Osteocyte (in vitro differentiated cells): Measurements from ENCODE around the gene CDH20. TPM values are rescaled to one million over a fixed set of nuclear protein-coding genes. Genes with fewer than 3 reads are reported as not detected.

Source experiments
- DNase-seq: peaks from one replicate; pipeline ENCODE4 v3.0.0; 2021; ENCODE audit warnings: mixed read lengths; ENCODE audit not compliant: unreplicated experiment; ENCODE audit errors: extremely low spot score
- H3K27ac Mint-ChIP-seq: one replicate; pipeline ENCODE4 v1.8.0; 2021; ENCODE audit warnings: mild to moderate bottlenecking, mixed read lengths; ENCODE audit not compliant: unreplicated experiment
- H3K27me3 Mint-ChIP-seq: one replicate; pipeline ENCODE4 v1.8.0; 2021; ENCODE audit warnings: mixed read lengths; ENCODE audit not compliant: unreplicated experiment
- H3K36me3 Mint-ChIP-seq: one replicate; pipeline ENCODE4 v1.8.0; 2021; ENCODE audit warnings: mixed read lengths; ENCODE audit not compliant: unreplicated experiment
- H3K4me1 Mint-ChIP-seq: one replicate; pipeline ENCODE4 v1.8.0; 2021; ENCODE audit warnings: mixed read lengths; ENCODE audit not compliant: unreplicated experiment
- H3K4me3 Mint-ChIP-seq: one replicate; pipeline ENCODE4 v1.8.0; 2021; ENCODE audit warnings: mild to moderate bottlenecking, moderate library complexity, mixed read lengths; ENCODE audit not compliant: unreplicated experiment
- H3K9me3 Mint-ChIP-seq: one replicate; pipeline ENCODE4 v1.8.0; 2021; ENCODE audit warnings: mixed read lengths; ENCODE audit not compliant: unreplicated experiment
- CTCF ChIP-seq: fragments of 200-600 bp; sonication (generic); IDR thresholded peaks from 2 replicates; pipeline ENCODE4 v1.5.0; 2021; ENCODE audit warnings: antibody characterized with exemption, mild to moderate bottlenecking, moderate library complexity
- total RNA-seq: library from RNA; stranded (reverse); gene quantifications from 2 replicates; pipeline ENCODE4 v1.2.1, GENCODE V29; 2021

Gene CDH20
- total RNA-seq, 1 donor from 2014 or later: not detected

- no peak for DNase-seq
- TF ChIP-seq CTCF: no peak
- Mint-ChIP-seq H3K36me3 (no peaks in the 10 kb centered on the region), H3K27ac (no peak overlapping the region), H3K9me3 (no peaks in the 10 kb centered on the region), H3K4me1 (no peaks in the 10 kb centered on the region), H3K4me3 (no peak overlapping the region), H3K27me3 (peaks cover 60% of the 10 kb centered on the region)
These were observed 37.9 kb downstream of the CDH20 start for GRCh38 chr18:61371111-61371510.

- H3K36me3 Mint-ChIP-seq: no peaks in the 10 kb centered on the region
These were observed 46.6 kb downstream of the CDH20 start for GRCh38 chr18:61379827-61380226.

GRCh38 chr18:61388010-61388409 lies 54.8 kb downstream of the CDH20 start:
- Mint-ChIP-seq H3K27ac (no peak overlapping the region), H3K4me3 (no peak overlapping the region), H3K4me1 (no peaks in the 10 kb centered on the region), H3K27me3 (peaks cover 24% of the 10 kb centered on the region), H3K36me3 (no peaks in the 10 kb centered on the region), H3K9me3 (no peaks in the 10 kb centered on the region)
- DNase-seq: no peak
- TF ChIP-seq CTCF: no peak

More at GRCh38 chr18:61379827-61380226, 46.6 kb downstream of the CDH20 start:
- no peak for DNase-seq
- Mint-ChIP-seq H3K27me3 (peaks cover 36% of the 10 kb centered on the region), H3K4me1 (no peaks in the 10 kb centered on the region), H3K4me3 (no peak overlapping the region), H3K27ac (no peak overlapping the region), H3K9me3 (no peaks in the 10 kb centered on the region)
- TF ChIP-seq CTCF: no peak

GRCh38 chr18:61394983-61395382 lies 61.8 kb downstream of the CDH20 start:
- Mint-ChIP-seq H3K27ac (no peak overlapping the region), H3K9me3 (no peaks in the 10 kb centered on the region), H3K27me3 (peaks cover 9% of the 10 kb centered on the region), H3K36me3 (no peaks in the 10 kb centered on the region), H3K4me3 (no peak overlapping the region), H3K4me1 (peaks cover 16% of the 10 kb centered on the region)
- no peak for TF ChIP-seq CTCF
- DNase-seq: no peak

GRCh38 chr18:61397222-61397621 lies 64.0 kb downstream of the CDH20 start:
- peaks cover 3% of the 10 kb centered on the region for H3K27me3 Mint-ChIP-seq
- H3K27ac Mint-ChIP-seq: no peak overlapping the region
- no peak for TF ChIP-seq CTCF
- H3K4me1 Mint-ChIP-seq: peaks cover 37% of the 10 kb centered on the region
- no peaks in the 10 kb centered on the region for H3K9me3 Mint-ChIP-seq
- no peak overlapping the region for H3K4me3 Mint-ChIP-seq
- H3K36me3 Mint-ChIP-seq: no peaks in the 10 kb centered on the region
- no peak for DNase-seq
